ENCODE measurements around the gene VCAN.

GRCh38 chr5:83433891-83434290, 37.7 kb upstream of the VCAN start:
- TF ChIP-seq CTCF (IDR thresholded peaks at IDR 0.05) (no peak), POLR2A (IDR thresholded peaks at IDR 0.05) (no peak)
